Astrocyte (in vitro differentiated cells and primary cell): Measurements from ENCODE around the gene COL5A1. TPM values are rescaled to one million over a fixed set of nuclear protein-coding genes. Genes with fewer than 3 reads are reported as not detected.

Experiments used
- DNase-seq: peaks from one replicate; pipeline ENCODE4 v3.0.0-alpha.2; 2010; ENCODE audit warnings: low read depth
- FAIRE-seq: peaks from 2 replicates; lab custom pipeline; 2011; peaks lifted over from hg19 to GRCh38; lab: Jason Lieb, UNC
- H2AFZ ChIP-seq: 2 replicates; pipeline ENCODE4 v1.6.0; 2012; ENCODE audit warnings: low read depth, low read length, inconsistent platforms
- H3K27ac ChIP-seq: 2 replicates; pipeline ENCODE4 v1.5.1; 2011; ENCODE audit warnings: low read depth, low read length, inconsistent platforms
- H3K27me3 ChIP-seq: 2 replicates; pipeline ENCODE4 v1.6.0; 2011; ENCODE audit warnings: low read length, inconsistent platforms; ENCODE audit not compliant: insufficient read depth
- H3K36me3 ChIP-seq: 2 replicates; pipeline ENCODE4 v1.5.1; 2011; ENCODE audit warnings: low read length, inconsistent platforms; ENCODE audit not compliant: insufficient read depth
- H3K4me1 ChIP-seq: 2 replicates; pipeline ENCODE4 v1.5.1; 2011; ENCODE audit warnings: low read length, inconsistent platforms; ENCODE audit not compliant: insufficient read depth
- H3K4me2 ChIP-seq: 2 replicates; pipeline ENCODE4 v1.6.0; 2012; ENCODE audit warnings: low read length, inconsistent platforms
- H3K4me3 ChIP-seq: 2 replicates; pipeline ENCODE4 v1.5.1; 2011; ENCODE audit warnings: low read depth, mild to moderate bottlenecking, low read length, inconsistent platforms; ENCODE audit not compliant: insufficient read depth
- H3K79me2 ChIP-seq: 2 replicates; pipeline ENCODE4 v1.6.0; 2012; ENCODE audit warnings: mild to moderate bottlenecking, low read length, inconsistent platforms; ENCODE audit not compliant: insufficient read depth
- H3K9ac ChIP-seq: 2 replicates; pipeline ENCODE4 v1.6.0; 2012; ENCODE audit warnings: mild to moderate bottlenecking, low read length, inconsistent platforms
- H3K9me3 ChIP-seq: 2 replicates; pipeline ENCODE4 v1.5.1; 2012; ENCODE audit warnings: low read depth, mild to moderate bottlenecking, low read length, inconsistent platforms; ENCODE audit not compliant: insufficient read depth
- H4K20me1 ChIP-seq: 2 replicates; pipeline ENCODE4 v1.6.0; 2012; ENCODE audit warnings: low read length, inconsistent platforms; ENCODE audit not compliant: insufficient read depth
- H3K27ac Mint-ChIP-seq: one replicate; pipeline ENCODE4 v1.8.0; 2021; ENCODE audit warnings: mild to moderate bottlenecking, mixed read lengths; ENCODE audit not compliant: unreplicated experiment
- H3K27me3 Mint-ChIP-seq: one replicate; pipeline ENCODE4 v1.8.0; 2021; ENCODE audit warnings: low read depth, mixed read lengths; ENCODE audit not compliant: unreplicated experiment
- H3K36me3 Mint-ChIP-seq: one replicate; pipeline ENCODE4 v1.8.0; 2021; ENCODE audit warnings: low read depth, mixed read lengths; ENCODE audit not compliant: unreplicated experiment
- H3K4me1 Mint-ChIP-seq: one replicate; pipeline ENCODE4 v1.8.0; 2021; ENCODE audit warnings: low read depth, mixed read lengths; ENCODE audit not compliant: unreplicated experiment
- H3K4me3 Mint-ChIP-seq: one replicate; pipeline ENCODE4 v1.8.0; 2021; ENCODE audit warnings: mild to moderate bottlenecking, moderate library complexity, mixed read lengths; ENCODE audit not compliant: unreplicated experiment
- H3K9me3 Mint-ChIP-seq: one replicate; pipeline ENCODE4 v1.8.0; 2021; ENCODE audit warnings: mild to moderate bottlenecking, mixed read lengths; ENCODE audit not compliant: unreplicated experiment
- EZH2 ChIP-seq: IDR thresholded peaks from 2 replicates; pipeline ENCODE4 v1.6.1; 2012; ENCODE audit warnings: mild to moderate bottlenecking, low read length, inconsistent platforms; ENCODE audit not compliant: insufficient read depth
- total RNA-seq: library from RNA; stranded (reverse); gene quantifications from 2 replicates; pipeline ENCODE4 v1.2.1, GENCODE V29; 2021
- TF ChIP-seq, protein P1 (sequence below): IDR thresholded peaks from 2 replicates; pipeline ENCODE4 v1.5.1; 2011; ENCODE audit warnings: low read depth, mild to moderate bottlenecking, inconsistent platforms, low read length, moderate library complexity; ENCODE audit not compliant: insufficient read depth

The COL5A1 gene
- total RNA-seq, 1 donor from 2014 or later: 1,055 TPM

DNA sequence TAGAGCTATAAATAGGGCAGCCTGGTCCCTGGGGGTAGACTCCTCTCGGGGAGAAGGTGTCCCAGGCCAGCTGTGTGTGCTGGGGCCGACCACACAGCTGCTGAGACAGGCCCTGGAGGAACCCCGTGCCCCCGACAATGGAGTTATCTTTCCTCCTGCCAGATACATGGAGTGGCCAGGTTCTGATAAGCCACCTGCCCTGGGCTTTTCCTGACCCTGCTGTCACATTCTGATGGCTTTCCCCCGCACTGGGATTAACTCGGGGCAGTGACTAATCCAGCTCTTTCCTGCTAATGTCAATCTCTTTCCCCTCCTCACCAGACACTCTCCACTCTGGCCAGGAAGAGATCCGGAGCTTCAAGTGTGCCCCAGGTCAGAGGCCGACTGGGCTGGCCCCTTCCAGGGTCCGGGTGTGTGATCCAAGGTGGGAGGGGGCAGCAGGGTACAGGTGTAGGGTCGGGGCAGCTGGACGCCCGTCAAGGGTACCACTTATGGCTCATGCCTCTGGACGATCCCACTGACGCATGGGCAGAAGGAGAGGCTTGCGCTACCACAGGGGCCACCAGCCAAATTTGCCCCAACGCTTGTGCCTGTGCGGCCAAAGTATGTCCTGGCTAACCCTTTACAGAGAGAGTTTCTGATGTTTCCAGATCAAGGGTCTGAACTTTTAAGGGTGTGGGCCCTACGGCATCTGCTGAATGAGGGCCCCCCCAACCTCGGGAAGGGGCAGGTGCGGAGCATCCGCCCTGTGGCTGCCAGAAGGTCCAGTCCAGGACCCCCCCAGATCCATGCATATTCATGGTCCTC, 20.6 kb upstream of the COL5A1 start:
- Histone ChIP-seq H3K27ac (no peak overlapping the region), H3K36me3 (no peaks in the 10 kb centered on the region), H3K9ac (no peak overlapping the region), H3K4me2 (no peak overlapping the region), H3K9me3 (no peaks in the 10 kb centered on the region), H3K4me3 (no peak overlapping the region), H2AFZ (no peak overlapping the region), H3K79me2 (no peaks in the 10 kb centered on the region), H3K27me3 (no peaks in the 10 kb centered on the region), H4K20me1 (no peaks in the 10 kb centered on the region), H3K4me1 (peaks cover 42% of the 10 kb centered on the region)
- DNase-seq (no peak), FAIRE-seq (no peak)
- TF ChIP-seq, protein P1, sequence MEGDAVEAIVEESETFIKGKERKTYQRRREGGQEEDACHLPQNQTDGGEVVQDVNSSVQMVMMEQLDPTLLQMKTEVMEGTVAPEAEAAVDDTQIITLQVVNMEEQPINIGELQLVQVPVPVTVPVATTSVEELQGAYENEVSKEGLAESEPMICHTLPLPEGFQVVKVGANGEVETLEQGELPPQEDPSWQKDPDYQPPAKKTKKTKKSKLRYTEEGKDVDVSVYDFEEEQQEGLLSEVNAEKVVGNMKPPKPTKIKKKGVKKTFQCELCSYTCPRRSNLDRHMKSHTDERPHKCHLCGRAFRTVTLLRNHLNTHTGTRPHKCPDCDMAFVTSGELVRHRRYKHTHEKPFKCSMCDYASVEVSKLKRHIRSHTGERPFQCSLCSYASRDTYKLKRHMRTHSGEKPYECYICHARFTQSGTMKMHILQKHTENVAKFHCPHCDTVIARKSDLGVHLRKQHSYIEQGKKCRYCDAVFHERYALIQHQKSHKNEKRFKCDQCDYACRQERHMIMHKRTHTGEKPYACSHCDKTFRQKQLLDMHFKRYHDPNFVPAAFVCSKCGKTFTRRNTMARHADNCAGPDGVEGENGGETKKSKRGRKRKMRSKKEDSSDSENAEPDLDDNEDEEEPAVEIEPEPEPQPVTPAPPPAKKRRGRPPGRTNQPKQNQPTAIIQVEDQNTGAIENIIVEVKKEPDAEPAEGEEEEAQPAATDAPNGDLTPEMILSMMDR: no peak
- TF ChIP-seq EZH2: no peak
- H3K27me3 Mint-ChIP-seq: no peaks in the 10 kb centered on the region
- no peaks in the 10 kb centered on the region for H3K9me3 Mint-ChIP-seq
- H3K27ac Mint-ChIP-seq: peak overlapping the region; percentile 53
- no peaks in the 10 kb centered on the region for H3K36me3 Mint-ChIP-seq
- H3K4me1 Mint-ChIP-seq: peaks cover 50% of the 10 kb centered on the region
- no peak overlapping the region for H3K4me3 Mint-ChIP-seq

DNA sequence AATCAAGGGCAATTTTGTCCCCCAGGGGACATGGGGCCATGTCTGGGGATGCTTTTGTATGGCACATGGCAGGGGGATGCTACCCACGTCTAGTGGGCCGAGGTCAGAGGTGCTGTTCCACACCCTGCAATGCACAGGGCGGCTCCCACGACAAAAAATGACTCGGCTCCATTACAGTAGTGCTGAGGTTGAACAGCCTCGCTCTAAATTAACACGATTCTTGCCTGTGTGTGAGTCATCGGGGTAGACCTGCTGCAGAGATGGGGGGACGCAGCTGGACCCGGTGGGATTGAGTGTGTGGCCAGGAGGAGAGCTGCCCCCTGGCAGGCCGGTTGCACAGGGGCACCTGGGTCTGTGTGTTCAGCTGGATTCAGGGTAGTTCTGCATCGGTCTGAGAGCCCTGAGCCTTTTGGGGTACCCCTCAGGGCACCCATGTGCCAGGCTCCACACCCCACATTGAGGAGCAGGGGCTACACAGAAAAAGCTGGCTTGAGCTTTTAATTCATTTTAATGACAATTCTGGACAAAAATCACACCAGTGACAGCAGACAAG, 20.0 kb upstream of the COL5A1 start:
- H3K9me3 ChIP-seq: no peaks in the 10 kb centered on the region
- no peaks in the 10 kb centered on the region for H3K36me3 Mint-ChIP-seq
- no peak overlapping the region for H3K4me2 ChIP-seq
- H3K4me1 Mint-ChIP-seq: peaks cover 55% of the 10 kb centered on the region
- no peaks in the 10 kb centered on the region for H3K36me3 ChIP-seq
- DNase-seq: no peak
- no peaks in the 10 kb centered on the region for H3K79me2 ChIP-seq
- H3K27me3 ChIP-seq: no peaks in the 10 kb centered on the region
- no peak overlapping the region for H3K4me3 Mint-ChIP-seq
- no peak overlapping the region for H3K4me3 ChIP-seq
- H3K4me1 ChIP-seq: peaks cover 49% of the 10 kb centered on the region
- no peak overlapping the region for H3K9ac ChIP-seq
- TF ChIP-seq, protein P1: no peak
- no peak for TF ChIP-seq EZH2
- no peak overlapping the region for H3K27ac ChIP-seq
- no peaks in the 10 kb centered on the region for H3K9me3 Mint-ChIP-seq
- H2AFZ ChIP-seq: no peak overlapping the region
- no peaks in the 10 kb centered on the region for H4K20me1 ChIP-seq
- H3K27me3 Mint-ChIP-seq: no peaks in the 10 kb centered on the region
- FAIRE-seq: no peak
- H3K27ac Mint-ChIP-seq: peak overlapping the region; percentile 81

GRCh38 chr9:134622896-134623257, 18.7 kb upstream of the COL5A1 start:
- Histone ChIP-seq H4K20me1 (no peaks in the 10 kb centered on the region), H3K9me3 (no peaks in the 10 kb centered on the region), H3K4me1 (peaks cover 54% of the 10 kb centered on the region), H3K9ac (no peak overlapping the region), H3K27me3 (no peaks in the 10 kb centered on the region), H3K4me3 (no peak overlapping the region), H2AFZ (no peak overlapping the region), H3K79me2 (no peaks in the 10 kb centered on the region), H3K27ac (no peak overlapping the region), H3K36me3 (no peaks in the 10 kb centered on the region), H3K4me2 (no peak overlapping the region)
- H3K4me3 Mint-ChIP-seq: no peak overlapping the region
- peak overlapping the region; percentile 53 for H3K27ac Mint-ChIP-seq
- no peaks in the 10 kb centered on the region for H3K27me3 Mint-ChIP-seq
- H3K9me3 Mint-ChIP-seq: no peaks in the 10 kb centered on the region
- DNase-seq (no peak), FAIRE-seq (no peak)
- TF ChIP-seq, protein P1: no peak
- no peak for TF ChIP-seq EZH2
- H3K4me1 Mint-ChIP-seq: peaks cover 59% of the 10 kb centered on the region
- no peaks in the 10 kb centered on the region for H3K36me3 Mint-ChIP-seq
